ENCODE results near the gene PCNT. TPM values are rescaled to one million over a fixed set of nuclear protein-coding genes. Genes with fewer than 3 reads are reported as not detected.

Gene PCNT
- total and polyA plus RNA-seq, 9 of the 15 experiments (the other 6 are each of a cell fraction or from before 2014, with no cell fraction given): 9.1 to 53.5 (median 31.3) TPM

DNA sequence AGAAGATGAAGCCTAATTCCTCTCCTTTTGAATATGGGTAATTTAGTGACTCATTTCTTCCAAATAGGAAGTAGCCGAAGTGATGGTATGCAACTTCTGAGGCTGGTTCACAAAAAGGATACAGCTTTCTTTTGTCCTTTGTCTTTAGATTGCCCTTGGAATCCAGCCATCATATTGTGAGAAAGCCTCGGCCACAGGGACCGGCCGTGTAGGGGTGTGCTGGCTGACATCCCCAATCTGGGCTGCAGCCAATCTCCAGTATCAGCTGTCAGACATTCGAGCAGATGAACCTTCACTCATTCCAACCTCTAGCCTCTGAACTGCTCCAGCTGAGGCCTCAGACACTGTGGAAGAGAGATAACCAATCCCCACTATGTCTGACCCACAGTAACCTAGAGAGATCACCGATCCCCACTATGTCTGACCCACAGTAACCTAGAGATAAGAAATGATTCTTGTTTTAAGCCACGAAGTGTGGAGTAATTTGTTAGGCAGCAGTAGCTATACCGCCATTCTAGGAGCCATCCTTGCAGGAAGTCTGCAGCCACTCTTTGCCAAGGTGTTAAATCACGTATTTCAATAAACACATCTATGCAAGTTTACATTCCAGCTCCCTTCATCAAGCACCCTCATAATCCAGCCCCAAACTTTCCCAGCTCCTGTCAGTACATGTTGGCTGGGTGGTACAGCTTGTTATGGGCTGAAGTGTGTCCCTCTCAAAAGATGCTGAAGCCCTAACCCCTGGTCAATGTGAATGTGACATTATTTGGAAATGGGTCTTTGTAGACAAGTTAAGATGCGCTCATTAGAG lies 131.8 kb downstream of the PCNT start:
- peaks cover 37% of the 10 kb centered on the region for H3K36me3 ChIP-seq (ENCODE audit: control insufficient read depth, insufficient read depth, low read length)
- no peak overlapping the region for H2AFZ ChIP-seq (ENCODE audit: low read depth, low read length)
- H3K4me2 ChIP-seq (ENCODE audit: insufficient read depth, low read length): peak overlapping the region; percentile 38; the same call in 1 of the 2 replicates
- FAIRE-seq (peak; percentile 93), ATAC-seq (peak; percentile 14), DNase-seq (ENCODE audit: extremely low read depth in 1 of 4, low spot score in 3 of 4) (peak; percentile 76 to 94 (median 80))
- intact Hi-C loops (cut with micrococcal nuclease) (loop anchor here (5.0 to 10.0 kb wide), 2 partner anchors 168 to 231 kb away; partner anchors contain the start of genes LSS, MCM3AP and YBEY), in situ Hi-C loops (cut with MboI) (no loop called here)
- POLR2A ChIA-PET: interaction anchor here (0.6 to 1.9 kb wide), 12 partner anchors 8 to 228 kb away, joined by 3 to 7 read pairs (median 3); partner anchors contain the start of gene LSS
- H4K20me1 ChIP-seq (replicated peaks; ENCODE audit: control insufficient read depth, insufficient read depth, low read length): no peaks in the 10 kb centered on the region
- H3K9ac ChIP-seq (ENCODE audit: insufficient read depth in 1 of 2, low read depth in 2 of 2, low read length in 2 of 2): no peak overlapping the region; a peak in 1 of 4 replicates
- BruUV-seq (replicated peaks): no TSS peak
- no peaks in the 10 kb centered on the region for H3K9me3 ChIP-seq (replicated peaks; ENCODE audit: control insufficient read depth, insufficient read depth, low read depth, low read length)
- no peaks in the 10 kb centered on the region for H3K9me1 ChIP-seq (ENCODE audit: control insufficient read depth, insufficient read depth, low read length)
- no peaks in the 10 kb centered on the region for H3K27me3 ChIP-seq (ENCODE audit: control insufficient read depth in 2 of 2, insufficient read depth in 2 of 2, low read length in 2 of 2)
- H3K27ac ChIP-seq (ENCODE audit: extremely low read depth, low read depth, low read length): peak overlapping the region; percentile 33; the same call in 2 of the 3 replicates
- H3K4me3 ChIP-seq: no peak overlapping the region
- H3K79me2 ChIP-seq (ENCODE audit: control insufficient read depth, insufficient read depth, low read length): peaks cover 71% of the 10 kb centered on the region
- 22% methylated on average over 10 of the region's 10 CpGs for WGBS (ENCODE audit: insufficient coverage, low coverage, missing lambda C conversion rate)
- CTCF ChIA-PET (ENCODE audit: low intra/inter-chr PET ratio): no interaction called here
- H3K4me1 ChIP-seq (replicated peaks in 1 of 2; ENCODE audit: control insufficient read depth in 2 of 2, insufficient read depth in 2 of 2, low read length in 2 of 2): peaks cover 28 to 30% of the 10 kb centered on the region in 2 experiments
- peak; percentile 80; the same call in 1 of the 2 replicates for TF ChIP-seq STAT5A (IDR thresholded peaks at IDR 0.05; ENCODE audit: borderline replicate concordance, low read length)
- peak; percentile 92 for TF ChIP-seq GATA2 (CRISPR knock-in tag; IDR thresholded peaks at IDR 0.05)
- peak; percentile 85 for TF ChIP-seq PML (IDR thresholded peaks at IDR 0.05; ENCODE audit: low read length)
- TF ChIP-seq ATF7 (IDR thresholded peaks at IDR 0.05): peak; percentile 37; the same call in 1 of the 2 replicates
- TF ChIP-seq, protein P1, sequence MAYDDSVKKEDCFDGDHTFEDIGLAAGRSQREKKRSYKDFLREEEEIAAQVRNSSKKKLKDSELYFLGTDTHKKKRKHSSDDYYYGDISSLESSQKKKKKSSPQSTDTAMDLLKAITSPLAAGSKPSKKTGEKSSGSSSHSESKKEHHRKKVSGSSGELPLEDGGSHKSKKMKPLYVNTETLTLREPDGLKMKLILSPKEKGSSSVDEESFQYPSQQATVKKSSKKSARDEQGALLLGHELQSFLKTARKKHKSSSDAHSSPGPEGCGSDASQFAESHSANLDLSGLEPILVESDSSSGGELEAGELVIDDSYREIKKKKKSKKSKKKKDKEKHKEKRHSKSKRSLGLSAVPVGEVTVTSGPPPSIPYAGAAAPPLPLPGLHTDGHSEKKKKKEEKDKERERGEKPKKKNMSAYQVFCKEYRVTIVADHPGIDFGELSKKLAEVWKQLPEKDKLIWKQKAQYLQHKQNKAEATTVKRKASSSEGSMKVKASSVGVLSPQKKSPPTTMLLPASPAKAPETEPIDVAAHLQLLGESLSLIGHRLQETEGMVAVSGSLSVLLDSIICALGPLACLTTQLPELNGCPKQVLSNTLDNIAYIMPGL (CRISPR knock-in tag; IDR thresholded peaks at IDR 0.05): no peak
- TF ChIP-seq TEAD4 (IDR thresholded peaks at IDR 0.05; ENCODE audit: low read length): peak; percentile 96
- no peak for TF ChIP-seq TEAD4 (CRISPR knock-in tag; IDR thresholded peaks at IDR 0.05; ENCODE audit: borderline replicate concordance)
- TF ChIP-seq HDAC1 (IDR thresholded peaks at IDR 0.05): peak in 1 of 2 experiments; percentile 91; a peak in 3 of 4 replicates
- TF ChIP-seq NFIC (IDR thresholded peaks at IDR 0.05): peak; percentile 94
- peak; percentile 84; the same call in 1 of the 2 replicates for TF ChIP-seq ZNF609 (CRISPR knock-in tag; IDR thresholded peaks at IDR 0.05; ENCODE audit: borderline replicate concordance)
- peak; percentile 95 for TF ChIP-seq HDAC3 (IDR thresholded peaks at IDR 0.05; ENCODE audit: borderline replicate concordance, partially characterized antibody)
- peak; percentile 75; the same call in 1 of the 2 replicates for TF ChIP-seq GTF2E2 (tag; IDR thresholded peaks at IDR 0.05)
- TF ChIP-seq ZKSCAN8 (CRISPR knock-in tag; IDR thresholded peaks at IDR 0.05): peak; percentile 46; the same call in 1 of the 2 replicates
- TF ChIP-seq MBD2 (IDR thresholded peaks at IDR 0.05; ENCODE audit: borderline replicate concordance, low read depth): 0 out of 2 replicates have a peak, but pooled peaks have one; percentile 54
- TF ChIP-seq CHCHD3 (CRISPR knock-in tag; IDR thresholded peaks at IDR 0.05): no peak
